H9 (cell line): ENCODE results near the gene CRMP1. TPM values are rescaled to one million over a fixed set of nuclear protein-coding genes. Genes with fewer than 3 reads are reported as not detected.

ENCODE experiments used
- DNase-seq: peaks from one replicate; pipeline ENCODE4 v3.0.0-alpha.2; 2017
- H2AFZ ChIP-seq: one replicate; pipeline ENCODE4 v1.6.1; 2013; ENCODE audit warnings: mild to moderate bottlenecking, low read length, control low read depth, moderate library complexity
- H2AK5ac ChIP-seq: 2 replicates; pipeline ENCODE4 v1.6.1; 2013; ENCODE audit warnings: low read length, control low read depth, mixed read lengths; ENCODE audit not compliant: insufficient read length
- H2BK120ac ChIP-seq: one replicate; pipeline ENCODE4 v1.6.1; 2013; ENCODE audit warnings: low read depth, mild to moderate bottlenecking, low read length, control low read depth, inconsistent platforms; ENCODE audit not compliant: poor library complexity, severe bottlenecking
- H2BK12ac ChIP-seq: 2 replicates; pipeline ENCODE4 v1.6.1; 2013; ENCODE audit warnings: low read length, control low read depth, mixed read lengths, low read depth; ENCODE audit not compliant: insufficient read length
- H2BK15ac ChIP-seq: 2 replicates; pipeline ENCODE4 v1.6.1; 2013; ENCODE audit warnings: low read depth, low read length, control low read depth
- H2BK20ac ChIP-seq: one replicate; pipeline ENCODE4 v1.6.1; 2013; ENCODE audit warnings: low read depth, mild to moderate bottlenecking, low read length, control low read depth, inconsistent platforms; ENCODE audit not compliant: poor library complexity, severe bottlenecking
- H2BK5ac ChIP-seq: 2 replicates; pipeline ENCODE4 v1.6.1; 2013; ENCODE audit warnings: low read length, control low read depth, mixed read lengths; ENCODE audit not compliant: insufficient read length
- H3K14ac ChIP-seq: 2 replicates; pipeline ENCODE4 v1.6.1; 2013; ENCODE audit warnings: low read length, control low read depth; ENCODE audit not compliant: insufficient read depth
- H3K18ac ChIP-seq: 2 replicates; pipeline ENCODE4 v1.6.1; 2013; ENCODE audit warnings: low read depth, mild to moderate bottlenecking, mixed read lengths, low read length, control low read depth; ENCODE audit not compliant: insufficient read length
- H3K23ac ChIP-seq: 2 replicates; pipeline ENCODE4 v1.6.1; 2013; ENCODE audit warnings: low read length, control low read depth, mixed read lengths, low read depth; ENCODE audit not compliant: insufficient read length
- H3K23me2 ChIP-seq: 2 replicates; pipeline ENCODE4 v1.6.1; 2013; ENCODE audit warnings: low read depth, mild to moderate bottlenecking, mixed read lengths, low read length, control low read depth; ENCODE audit not compliant: insufficient read length, poor library complexity, severe bottlenecking
- H3K27ac ChIP-seq: 2 replicates; pipeline ENCODE4 v1.5.1; 2013; ENCODE audit warnings: low read length, control low read depth, mixed read lengths, low read depth; ENCODE audit not compliant: insufficient read length
- H3K27me3 ChIP-seq: 2 replicates; pipeline ENCODE4 v1.6.1; 2013; ENCODE audit warnings: low read length, control low read depth, inconsistent platforms; ENCODE audit not compliant: insufficient read depth
- H3K4ac ChIP-seq: 2 replicates; pipeline ENCODE4 v1.6.1; 2013; ENCODE audit warnings: low read depth, mild to moderate bottlenecking, control low read depth, inconsistent platforms, low read length, moderate library complexity
- H3K4me1 ChIP-seq: 2 replicates; pipeline ENCODE4 v1.6.1; 2013; ENCODE audit warnings: low read length, control low read depth, inconsistent platforms; ENCODE audit not compliant: insufficient read depth
- H3K4me2 ChIP-seq: 2 replicates; pipeline ENCODE4 v1.6.1; 2013; ENCODE audit warnings: low read length, control low read depth, mixed read lengths; ENCODE audit not compliant: insufficient read length, insufficient read depth
- H3K56ac ChIP-seq: 2 replicates; pipeline ENCODE4 v1.6.1; 2013; ENCODE audit warnings: low read depth, mild to moderate bottlenecking, mixed read lengths, low read length, control low read depth; ENCODE audit not compliant: insufficient read length
- H3K79me1 ChIP-seq: 2 replicates; pipeline ENCODE4 v1.6.1; 2013; ENCODE audit warnings: low read depth, mild to moderate bottlenecking, moderate library complexity, low read length, control low read depth, inconsistent platforms; ENCODE audit not compliant: insufficient read depth, poor library complexity, severe bottlenecking
- H3K79me2 ChIP-seq: 2 replicates; pipeline ENCODE4 v1.6.1; 2013; ENCODE audit warnings: low read length, control low read depth, inconsistent platforms; ENCODE audit not compliant: insufficient read depth
- H3K9ac ChIP-seq: 2 replicates; pipeline ENCODE4 v1.6.1; 2013; ENCODE audit warnings: low read length, control low read depth, mixed read lengths; ENCODE audit not compliant: insufficient read length; ENCODE audit errors: extremely low read depth
- H3K9me3 ChIP-seq: one replicate; pipeline ENCODE4 v1.6.1; 2013; ENCODE audit warnings: low read depth, low read length, inconsistent platforms; ENCODE audit not compliant: control insufficient read depth
- H3T11ph ChIP-seq: one replicate; pipeline ENCODE4 v1.6.1; 2013; ENCODE audit warnings: mild to moderate bottlenecking, low read length, control low read depth, inconsistent platforms
- H4K20me1 ChIP-seq: one replicate; pipeline ENCODE4 v1.6.1; 2013; ENCODE audit not compliant: control insufficient read depth, insufficient read length, insufficient read depth
- H4K5ac ChIP-seq: 2 replicates; pipeline ENCODE4 v1.6.1; 2013; ENCODE audit warnings: low read depth, mild to moderate bottlenecking, mixed read lengths, low read length, control low read depth; ENCODE audit not compliant: insufficient read length
- H4K8ac ChIP-seq: replicated peaks from 2 replicates; pipeline ENCODE4 v1.6.1; 2013; ENCODE audit warnings: low read length, control low read depth, mixed read lengths, low read depth; ENCODE audit not compliant: insufficient read length
- H4K91ac ChIP-seq: 2 replicates; pipeline ENCODE4 v1.6.1; 2013; ENCODE audit warnings: low read depth, mild to moderate bottlenecking, moderate library complexity, mixed read lengths, low read length, control low read depth; ENCODE audit not compliant: insufficient read length
- H3K27ac Mint-ChIP-seq, 3 experiments: 2 replicates in 2 of 3; 3 replicates in 1 of 3; pipeline ENCODE4 v1.8.0; 2020 to 2021; ENCODE audit warnings: mixed read lengths in 3 of 3, mild to moderate bottlenecking in 1 of 3, moderate library complexity in 1 of 3
- H3K27me3 Mint-ChIP-seq: 2 replicates; pipeline ENCODE4 v1.8.0; 2021; ENCODE audit warnings: low read depth, mild to moderate bottlenecking, moderate library complexity, mixed read lengths
- H3K36me3 Mint-ChIP-seq, 3 experiments: 2 replicates in 2 of 3; 3 replicates in 1 of 3; pipeline ENCODE4 v1.8.0; 2020 to 2021; ENCODE audit warnings: low read depth in 3 of 3, mixed read lengths in 3 of 3; ENCODE audit not compliant: insufficient read depth in 1 of 3
- H3K4me1 Mint-ChIP-seq, 2 experiments: 2 replicates each; pipeline ENCODE4 v1.8.0; 2020; ENCODE audit warnings: mixed read lengths in 2 of 2
- H3K4me3 Mint-ChIP-seq, 2 experiments: 2 replicates in 1 of 2; 3 replicates in 1 of 2; pipeline ENCODE4 v1.8.0; 2020 to 2021; ENCODE audit warnings: mild to moderate bottlenecking in 2 of 2, mixed read lengths in 2 of 2, moderate library complexity in 1 of 2
- H3K9me3 Mint-ChIP-seq, 2 experiments: 2 replicates in 1 of 2; 3 replicates in 1 of 2; pipeline ENCODE4 v1.8.0; 2020; ENCODE audit warnings: mild to moderate bottlenecking in 2 of 2, mixed read lengths in 2 of 2, moderate library complexity in 1 of 2
- CTCF ChIP-seq: fragments of 200-600 bp; sonication (generic); conservative IDR thresholded peaks from 3 replicates; pipeline ENCODE4 v1.8.0; 2021; ENCODE audit warnings: antibody characterized with exemption, mild to moderate bottlenecking
- WGBS: extraction: QIAGEN DNeasy Blood & Tissue Kit; methylation state at CpG from one replicate; pipeline ENCODE4 v1.1.7; 2013; ENCODE audit warnings: missing lambda C conversion rate, low lambda C conversion rate, mixed read lengths; ENCODE audit not compliant: insufficient read length; ENCODE audit errors: extremely low coverage; 5-methylcytosine and 5-hydroxymethylcytosine counted together
- total RNA-seq: library from RNA; stranded (reverse); gene quantifications from 2 replicates; pipeline ENCODE4 v1.2.1, GENCODE V29; 2021

CRMP1 gene
- total RNA-seq, 1 experiment from 2014 or later = 71.6 TPM

DNA sequence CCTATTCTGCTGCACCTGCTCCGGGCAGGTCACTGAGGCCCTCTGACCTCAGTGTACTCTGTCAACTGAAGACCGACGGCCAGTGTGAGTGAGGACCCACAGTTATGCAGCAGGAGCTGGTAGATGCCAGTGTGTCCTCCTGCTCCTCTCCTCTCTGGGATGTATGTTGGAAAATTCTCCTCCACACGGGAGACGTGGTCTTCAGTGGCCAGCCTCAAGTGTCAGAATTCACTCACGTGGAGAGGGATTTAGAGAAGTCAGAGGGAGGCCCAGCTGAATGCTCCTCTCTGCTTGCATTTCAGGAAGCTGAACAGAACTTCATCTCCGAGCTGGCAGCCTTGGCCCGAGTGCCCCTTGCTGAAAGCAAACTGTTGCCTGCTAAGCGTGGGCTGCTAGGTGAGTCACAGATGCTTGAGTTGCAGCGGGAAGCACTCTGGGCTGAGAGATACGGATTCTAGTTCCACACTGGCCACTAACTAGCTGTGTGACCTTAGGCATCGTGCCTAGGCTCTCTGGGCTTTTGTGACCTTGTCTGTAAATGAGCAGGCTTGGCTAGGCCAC is 83.6 kb downstream of the CRMP1 start:
- TF ChIP-seq CTCF = no peak
- no peak for DNase-seq

More for the DNA sequence above, 83.6 kb downstream of the CRMP1 start:
- no peak overlapping the region for H3T11ph ChIP-seq
- H3K4me3 Mint-ChIP-seq = no peak overlapping the region
- H4K91ac ChIP-seq = no peak overlapping the region
- no peak overlapping the region for H3K56ac ChIP-seq
- no peak overlapping the region for H3K14ac ChIP-seq
- no peaks in the 10 kb centered on the region for H3K9me3 ChIP-seq
- H3K18ac ChIP-seq = no peak overlapping the region
- no peaks in the 10 kb centered on the region for H3K79me2 ChIP-seq
- H3K36me3 Mint-ChIP-seq = peaks cover 28 to 65% (median 62%) of the 10 kb centered on the region in 3 experiments; a peak in 6 of 7 replicates
- H2AK5ac ChIP-seq = no peak overlapping the region
- H3K9me3 Mint-ChIP-seq = no peaks in the 10 kb centered on the region
- H3K27ac Mint-ChIP-seq = no peak overlapping the region; a peak in 1 of 7 replicates
- H2BK20ac ChIP-seq = no peak overlapping the region
- H3K4ac ChIP-seq = no peak overlapping the region
- H3K27me3 Mint-ChIP-seq = no peaks in the 10 kb centered on the region
- H3K27ac ChIP-seq = no peak overlapping the region
- no peak overlapping the region for H4K8ac ChIP-seq
- H3K79me1 ChIP-seq = no peaks in the 10 kb centered on the region
- no peaks in the 10 kb centered on the region for H3K27me3 ChIP-seq
- no peak overlapping the region for H2AFZ ChIP-seq
- no peaks in the 10 kb centered on the region for H3K23me2 ChIP-seq
- no peak overlapping the region for H3K9ac ChIP-seq
- no peak overlapping the region for H4K5ac ChIP-seq
- no peak overlapping the region for H2BK12ac ChIP-seq
- WGBS = no CpG with 5 or more reads among the region's 12 CpGs
- no peak overlapping the region for H2BK120ac ChIP-seq
- no peak overlapping the region for H3K4me2 ChIP-seq
- H2BK15ac ChIP-seq = no peak overlapping the region
- no peak overlapping the region for H2BK5ac ChIP-seq
- peaks cover 0 to 4% of the 10 kb centered on the region in 2 experiments; a peak in 2 of 4 replicates for H3K4me1 Mint-ChIP-seq
- no peaks in the 10 kb centered on the region for H4K20me1 ChIP-seq
- no peaks in the 10 kb centered on the region for H3K4me1 ChIP-seq
- no peak overlapping the region for H3K23ac ChIP-seq
